Effector memory CD4-positive, alpha-beta T cell (primary cell): ENCODE results near the gene LAMC3.

Experiments used
- DNase-seq, 3 donors: peaks; one replicate each; pipeline ENCODE4 v3.0.0-alpha.2; 2020
- H3K27ac ChIP-seq: 2 replicates; pipeline ENCODE4 v1.7.0; 2013; ENCODE audit warnings: mild to moderate bottlenecking, low read length, moderate library complexity; ENCODE audit not compliant: insufficient read depth, poor library complexity, severe bottlenecking
- H3K27me3 ChIP-seq: replicated peaks from 2 replicates; pipeline ENCODE4 v1.7.0; 2013; ENCODE audit warnings: mild to moderate bottlenecking, low read length; ENCODE audit not compliant: insufficient read depth, control insufficient read depth, poor library complexity, severe bottlenecking
- H3K36me3 ChIP-seq: 2 replicates; pipeline ENCODE4 v1.7.0; 2013; ENCODE audit warnings: mild to moderate bottlenecking, low read length, moderate library complexity; ENCODE audit not compliant: control insufficient read depth, insufficient read depth
- H3K4me1 ChIP-seq: 2 replicates; pipeline ENCODE4 v1.7.0; 2013; ENCODE audit warnings: low read length, mild to moderate bottlenecking; ENCODE audit not compliant: control insufficient read depth, insufficient read depth, poor library complexity, severe bottlenecking
- H3K4me3 ChIP-seq: 2 replicates; pipeline ENCODE4 v1.7.0; 2013; ENCODE audit warnings: low read length, low read depth, mild to moderate bottlenecking; ENCODE audit not compliant: insufficient read depth, poor library complexity, severe bottlenecking
- H3K9me3 ChIP-seq: 2 replicates; pipeline ENCODE4 v1.7.0; 2013; ENCODE audit warnings: mild to moderate bottlenecking, low read length, moderate library complexity; ENCODE audit not compliant: control insufficient read depth

LAMC3 gene

DNA sequence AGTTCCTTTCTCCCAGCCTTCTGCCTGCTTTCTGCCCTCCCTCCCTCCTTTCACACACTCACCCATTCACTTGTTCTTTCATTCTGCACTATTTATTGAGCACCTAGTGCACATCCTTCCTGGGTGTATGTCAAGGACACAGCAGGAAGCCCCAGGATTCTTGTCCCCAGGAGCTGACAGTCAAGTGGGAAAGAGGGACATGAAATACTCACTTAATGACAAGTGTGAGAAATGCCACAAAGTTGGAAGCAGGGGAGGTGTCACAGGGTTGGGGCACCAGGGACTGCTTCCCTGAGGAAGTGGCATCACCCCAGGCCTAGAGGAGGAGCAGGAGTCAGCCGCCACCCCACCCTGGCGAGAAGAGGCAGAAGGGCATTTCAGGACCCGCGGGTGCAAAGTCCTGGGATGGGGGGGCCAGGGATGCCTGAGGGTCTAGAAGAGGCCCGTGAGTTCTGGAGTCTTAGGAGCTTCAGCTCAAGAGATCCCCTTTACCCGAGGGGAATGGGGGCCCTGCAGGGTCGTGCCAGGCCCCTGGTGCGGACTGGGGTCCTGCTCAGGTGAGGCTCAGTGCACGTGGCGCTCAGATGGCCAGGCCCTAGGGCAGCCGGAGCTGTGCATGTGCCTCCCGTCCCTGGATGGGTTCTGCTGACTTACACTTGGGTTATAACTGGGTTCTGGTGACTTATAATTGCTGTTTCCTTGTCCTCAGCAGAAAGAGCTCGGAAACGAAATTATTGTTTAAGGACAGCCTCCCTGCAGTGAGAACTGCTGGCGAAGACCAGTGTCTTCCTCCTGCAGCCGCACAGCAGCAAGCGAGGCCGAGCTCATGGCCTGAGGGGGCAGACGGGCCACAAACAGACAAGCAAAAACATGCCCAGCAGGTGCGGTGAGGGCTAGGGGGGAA is 16.9 kb upstream of the LAMC3 start:
- Histone ChIP-seq H3K36me3 (no peaks in the 10 kb centered on the region), H3K4me1 (no peaks in the 10 kb centered on the region), H3K27ac (no peak overlapping the region), H3K9me3 (no peaks in the 10 kb centered on the region), H3K27me3 (no peaks in the 10 kb centered on the region), H3K4me3 (no peak overlapping the region)
- no peak for DNase-seq

DNA sequence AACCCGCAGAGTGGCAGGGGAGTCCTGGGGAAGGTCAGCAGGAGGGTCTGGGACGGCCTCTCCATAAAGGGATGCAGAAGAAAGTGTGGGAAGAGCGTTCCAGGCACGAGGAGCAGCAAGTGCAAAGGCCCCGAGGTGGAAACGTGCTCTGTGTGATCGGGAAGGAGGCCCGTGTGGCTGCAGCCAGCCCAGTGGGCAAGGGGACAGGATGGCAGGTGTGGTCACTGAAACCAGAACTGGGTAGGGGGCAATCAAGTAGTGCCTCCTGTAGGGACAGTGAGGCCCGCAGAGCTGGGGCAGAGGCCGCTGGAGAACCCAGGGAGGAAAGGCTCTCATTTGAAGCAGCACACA is 16.3 kb upstream of the LAMC3 start:
- no peak overlapping the region for H3K4me3 ChIP-seq
- no peak for DNase-seq

DNA sequence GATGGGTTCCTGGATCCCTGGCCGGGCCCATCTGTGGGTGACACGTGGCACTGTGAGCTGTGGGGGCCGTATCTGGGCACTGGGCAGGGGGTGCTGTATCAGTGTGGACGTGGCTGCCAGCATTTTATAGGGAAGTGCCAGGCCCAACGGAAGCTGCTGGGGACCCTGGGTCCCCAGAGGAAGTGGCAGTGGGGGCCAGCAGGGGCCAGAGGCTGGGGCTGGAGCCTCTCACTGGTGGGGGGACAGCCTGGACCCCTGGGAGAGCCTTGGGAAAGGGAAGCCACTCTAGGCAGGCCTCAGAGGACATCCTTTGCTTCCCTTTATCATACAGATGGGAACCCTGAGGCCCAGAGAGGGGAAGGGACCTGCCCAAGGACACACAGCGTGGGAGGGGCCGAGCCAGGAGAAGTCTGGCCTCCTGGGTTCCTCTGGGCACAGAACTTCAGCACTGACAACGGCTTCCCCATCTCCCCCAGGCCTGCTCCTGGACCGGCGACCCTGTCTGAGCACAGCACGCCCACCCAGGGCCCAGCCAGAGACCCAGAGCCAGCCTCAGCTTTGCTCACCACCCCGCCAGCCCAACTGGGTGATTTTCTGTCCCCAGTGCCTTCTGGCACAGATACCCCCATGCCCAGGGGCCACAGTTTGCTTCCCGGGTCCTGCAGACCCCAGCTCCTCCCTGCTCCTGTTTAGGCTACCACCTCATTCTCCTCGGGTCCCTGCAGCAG is 15.5 kb upstream of the LAMC3 start:
- Histone ChIP-seq H3K36me3 (no peaks in the 10 kb centered on the region), H3K9me3 (no peaks in the 10 kb centered on the region), H3K4me1 (no peaks in the 10 kb centered on the region), H3K27me3 (no peaks in the 10 kb centered on the region), H3K27ac (no peak overlapping the region), H3K4me3 (no peak overlapping the region)
- no peak for DNase-seq

More for the DNA sequence above, 16.3 kb upstream of the LAMC3 start:
- H3K4me1 ChIP-seq: no peaks in the 10 kb centered on the region
- H3K27me3 ChIP-seq: no peaks in the 10 kb centered on the region
- no peaks in the 10 kb centered on the region for H3K36me3 ChIP-seq
- no peak overlapping the region for H3K27ac ChIP-seq
- H3K9me3 ChIP-seq: no peaks in the 10 kb centered on the region

DNA sequence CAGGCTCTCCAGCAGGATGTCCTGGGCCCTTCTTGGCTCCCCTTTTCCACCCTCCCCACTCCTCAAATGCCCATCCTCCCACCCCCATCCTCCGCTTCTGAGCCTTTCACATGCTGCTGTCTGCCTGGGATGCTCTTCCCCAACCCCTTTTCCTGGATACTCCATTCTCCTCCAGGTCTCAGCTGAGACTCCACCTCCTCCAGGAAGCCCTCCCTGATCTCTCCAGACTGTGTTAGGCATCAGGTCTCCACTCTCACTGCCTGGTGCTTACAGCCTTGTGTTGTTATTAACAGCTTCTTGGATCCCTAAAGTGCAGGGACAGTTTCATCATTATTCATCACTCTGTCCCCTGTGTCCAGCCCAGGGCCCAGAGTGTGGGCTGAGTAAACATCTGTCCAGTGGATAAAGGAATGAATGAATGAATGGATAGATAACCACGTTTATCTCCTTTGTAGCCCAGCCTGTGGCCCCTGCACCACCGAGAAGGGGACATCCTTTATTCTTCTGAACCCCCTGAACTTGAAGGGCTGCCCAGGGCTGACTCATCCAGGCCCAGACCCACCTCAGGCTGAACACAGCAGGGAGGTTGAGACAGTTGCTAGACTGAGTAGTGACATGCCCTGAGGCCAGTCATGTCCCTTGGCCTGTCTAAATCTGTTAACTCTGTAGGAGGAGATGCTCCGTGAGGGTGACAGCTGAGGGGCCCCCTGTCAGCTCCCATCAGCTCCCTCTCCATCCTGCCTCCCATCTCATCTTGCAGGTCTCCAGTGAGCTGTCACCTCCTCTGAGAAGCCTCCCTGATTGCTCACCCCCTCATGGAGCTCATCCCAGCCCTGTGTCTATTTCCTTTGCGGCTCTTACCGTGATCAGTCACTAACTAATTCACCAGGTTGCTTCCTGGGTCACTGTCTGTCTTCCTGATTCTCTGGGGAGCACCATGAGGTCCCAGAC is 14.6 kb upstream of the LAMC3 start:
- no peak overlapping the region for H3K27ac ChIP-seq
- H3K4me3 ChIP-seq: no peak overlapping the region
- no peaks in the 10 kb centered on the region for H3K36me3 ChIP-seq
- no peaks in the 10 kb centered on the region for H3K27me3 ChIP-seq
- DNase-seq: no peak
- H3K4me1 ChIP-seq: no peaks in the 10 kb centered on the region
- H3K9me3 ChIP-seq: no peaks in the 10 kb centered on the region

DNA sequence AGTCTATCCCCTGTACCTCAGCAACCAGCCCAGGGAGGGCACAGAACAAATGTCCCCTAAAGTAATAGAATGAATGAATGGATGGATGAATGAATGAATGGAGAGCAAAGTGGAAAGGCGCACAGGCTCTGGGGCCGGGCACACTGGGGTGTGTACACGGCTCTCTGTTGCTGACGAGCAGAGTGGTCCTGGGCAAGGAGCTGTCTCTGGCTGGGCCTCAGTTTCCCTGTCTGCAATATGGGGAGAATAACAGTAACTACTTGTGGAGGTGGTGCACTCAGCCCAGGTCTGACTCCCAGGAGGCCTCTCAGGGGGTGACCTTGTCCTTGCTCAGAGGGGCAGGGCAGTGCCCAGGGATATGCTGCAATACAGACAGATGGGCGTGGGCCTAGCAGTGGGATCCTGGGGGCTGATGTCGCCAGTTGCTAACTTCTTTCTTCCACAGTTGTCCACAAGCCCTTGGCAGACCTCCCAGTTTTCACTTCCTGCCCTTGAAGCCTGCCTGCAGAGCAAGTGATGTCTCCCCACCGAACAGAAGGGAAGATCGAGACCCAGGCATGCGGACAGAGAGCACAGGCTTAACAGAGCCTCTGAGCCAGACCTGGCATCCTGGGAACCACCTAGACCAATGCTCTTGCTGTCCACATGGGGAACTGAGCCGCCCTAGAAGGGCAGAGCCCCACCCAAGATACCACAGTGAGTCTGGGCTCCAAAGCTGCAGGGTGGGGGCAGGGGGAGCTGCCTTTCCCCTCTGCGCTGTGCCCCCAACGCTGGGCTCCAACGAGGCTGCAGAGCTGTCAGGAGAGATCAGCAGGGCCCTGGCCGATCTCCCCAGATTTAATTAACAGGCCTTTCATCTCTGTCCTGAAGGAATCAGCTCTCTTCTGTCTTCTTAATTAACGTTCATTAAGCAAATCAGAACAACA is 13.6 kb upstream of the LAMC3 start:
- Histone ChIP-seq H3K4me3 (no peak overlapping the region), H3K9me3 (no peaks in the 10 kb centered on the region), H3K36me3 (no peaks in the 10 kb centered on the region), H3K4me1 (no peaks in the 10 kb centered on the region), H3K27ac (no peak overlapping the region), H3K27me3 (no peaks in the 10 kb centered on the region)
- no peak for DNase-seq

DNA sequence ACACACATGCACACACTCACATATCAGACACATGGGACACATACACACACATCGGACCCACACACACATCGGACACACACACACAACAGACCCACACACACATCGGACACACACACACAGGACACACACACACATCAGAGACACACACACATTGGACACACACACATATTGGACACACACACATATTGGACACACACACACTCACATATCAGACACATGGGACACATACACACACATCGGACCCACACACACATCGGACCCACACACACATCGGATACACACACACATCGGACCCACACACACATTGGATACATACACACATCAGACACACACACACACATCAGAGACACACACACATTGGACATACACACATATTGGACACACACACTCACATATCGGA is 12.8 kb upstream of the LAMC3 start:
- no peaks in the 10 kb centered on the region for H3K4me1 ChIP-seq
- H3K36me3 ChIP-seq: no peaks in the 10 kb centered on the region
- no peaks in the 10 kb centered on the region for H3K27me3 ChIP-seq
- no peak overlapping the region for H3K4me3 ChIP-seq
- no peak for DNase-seq
- no peaks in the 10 kb centered on the region for H3K9me3 ChIP-seq
- no peak overlapping the region for H3K27ac ChIP-seq

DNA sequence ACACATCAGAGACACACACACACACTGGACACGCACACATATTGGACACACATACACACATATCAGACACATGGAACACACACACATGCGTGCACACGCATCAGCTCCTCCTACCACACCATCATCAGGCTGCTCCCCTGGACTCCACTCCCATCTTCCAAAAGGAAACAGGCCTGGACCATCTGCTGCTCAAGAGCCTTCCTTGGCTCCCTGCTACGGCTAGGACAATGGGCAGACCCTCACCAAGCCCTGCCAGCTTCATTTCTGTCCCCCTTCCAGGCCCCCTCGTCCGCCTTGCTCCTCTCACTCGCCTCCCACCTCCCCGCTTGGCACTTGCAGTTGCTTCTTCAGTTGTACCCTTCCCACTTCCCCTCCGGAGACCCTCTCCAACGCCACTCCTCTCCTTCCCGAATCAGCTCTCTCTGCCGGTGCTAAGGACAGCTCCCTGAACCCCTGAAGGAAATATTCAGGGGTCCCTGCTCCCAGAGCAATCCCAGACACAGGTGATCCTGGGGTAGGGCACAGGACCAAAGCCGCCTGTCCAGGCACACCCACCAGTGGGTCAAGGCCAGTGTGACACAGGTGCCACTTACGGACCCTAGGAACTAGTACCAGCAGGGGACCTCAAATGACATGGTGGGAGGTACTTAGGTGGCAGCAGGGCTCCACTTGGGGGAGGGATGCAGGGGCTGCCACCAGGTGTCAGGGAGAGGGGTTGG is 12.1 kb upstream of the LAMC3 start:
- Histone ChIP-seq H3K4me1 (no peaks in the 10 kb centered on the region), H3K27ac (no peak overlapping the region), H3K4me3 (no peak overlapping the region), H3K36me3 (no peaks in the 10 kb centered on the region), H3K27me3 (no peaks in the 10 kb centered on the region), H3K9me3 (no peaks in the 10 kb centered on the region)
- DNase-seq: no peak

DNA sequence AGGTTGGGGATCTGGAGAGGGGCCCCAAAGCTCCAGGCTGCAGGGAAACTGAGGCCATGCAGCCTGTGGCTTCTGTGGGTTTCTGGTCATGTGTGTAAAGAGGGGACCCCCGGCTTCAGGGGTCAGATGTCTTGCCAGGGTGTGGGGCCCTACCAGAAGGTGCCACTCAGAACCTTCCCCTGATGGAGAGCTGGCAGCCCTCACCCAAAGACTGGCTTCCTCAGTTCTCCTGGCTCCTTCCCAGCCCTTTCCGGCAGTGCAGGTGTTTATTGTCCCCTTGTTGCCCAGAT is 11.6 kb upstream of the LAMC3 start:
- H3K36me3 ChIP-seq: no peaks in the 10 kb centered on the region
- no peaks in the 10 kb centered on the region for H3K9me3 ChIP-seq
- DNase-seq: no peak
- no peaks in the 10 kb centered on the region for H3K4me1 ChIP-seq
- no peaks in the 10 kb centered on the region for H3K27me3 ChIP-seq
- H3K4me3 ChIP-seq: no peak overlapping the region
- no peak overlapping the region for H3K27ac ChIP-seq
